AG04449 (cell line): ENCODE data around the gene ASPSCR1.

ENCODE experiments used
- CTCF ChIA-PET: fragments of 350-600 bp; formaldehyde crosslinking; extraction: SDS; loops from one replicate; lab custom pipeline; 2021; ENCODE audit warnings: antibody characterized with exemption; lab: Yijun Ruan, JAX
- POLR2A ChIA-PET: fragments of 400-600, 350-600 bp; formaldehyde crosslinking; extraction: SDS; loops from one replicate; lab custom pipeline; 2020; ENCODE audit warnings: antibody characterized with exemption, inconsistent platforms; lab: Yijun Ruan, JAX
- DNase-seq: peaks from one replicate; pipeline ENCODE4 v3.0.0-alpha.2; 2010; ENCODE audit warnings: low read depth, low spot score
- H3K4me3 ChIP-seq: 2 replicates; pipeline ENCODE4 v1.5.1; 2011; ENCODE audit warnings: low read depth, mild to moderate bottlenecking, control low read depth, low read length
- TF ChIP-seq, protein P1 (sequence below): IDR thresholded peaks from one replicate; pipeline ENCODE4 v1.5.1; 2011; ENCODE audit warnings: mild to moderate bottlenecking, moderate library complexity, low read length, control low read depth, inconsistent platforms; ENCODE audit not compliant: insufficient read depth; ENCODE audit errors: missing control alignments

ASPSCR1 gene

DNA sequence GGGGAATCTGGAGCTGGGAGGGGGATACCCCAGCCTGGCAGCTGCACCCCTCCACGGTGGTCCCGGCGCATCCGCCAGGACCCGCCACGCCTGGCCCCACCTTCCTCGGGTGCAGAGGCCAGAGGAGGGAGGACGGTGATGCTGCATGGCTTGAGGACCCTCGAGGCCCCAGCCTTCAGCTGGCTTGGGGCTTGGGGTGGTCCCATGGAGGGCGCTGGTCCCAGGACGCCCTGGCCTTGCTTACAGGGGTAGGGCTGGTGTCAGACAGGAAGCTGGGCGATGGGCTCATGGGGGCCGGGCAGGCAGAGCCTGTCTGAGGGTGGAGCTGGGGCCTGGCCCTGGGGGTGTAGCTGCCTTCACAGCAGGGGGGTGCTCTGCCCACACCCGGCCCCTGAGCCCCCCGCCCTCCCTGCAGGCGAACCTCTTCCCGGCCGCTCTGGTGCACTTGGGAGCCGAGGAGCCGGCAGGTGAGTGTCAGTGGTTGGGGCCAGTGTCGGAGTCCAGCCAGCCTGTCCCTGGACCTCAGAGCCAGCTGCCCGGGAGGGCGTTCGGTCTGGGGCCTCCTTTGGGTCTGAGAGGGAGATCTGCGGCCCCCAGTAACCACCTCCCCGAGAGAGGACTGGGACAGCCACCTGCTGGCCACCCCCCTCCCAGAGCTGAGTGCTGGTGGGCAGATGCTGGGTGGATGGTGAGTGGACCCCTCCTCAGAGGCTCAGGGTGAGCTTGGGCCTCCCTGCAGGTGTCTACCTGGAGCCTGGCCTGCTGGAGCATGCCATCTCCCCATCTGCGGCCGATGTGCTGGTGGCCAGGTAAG, 38.8 kb downstream of the ASPSCR1 start:
- ChIA-PET CTCF (interaction anchor here (1.1 to 10.7 kb wide), 4 partner anchors 14 to 79 kb away, joined by 4 to 290 read pairs (median 5); partner anchors contain the start of genes NOTUM and PYCR1), POLR2A (no interaction called here)
- TF ChIP-seq, protein P1, sequence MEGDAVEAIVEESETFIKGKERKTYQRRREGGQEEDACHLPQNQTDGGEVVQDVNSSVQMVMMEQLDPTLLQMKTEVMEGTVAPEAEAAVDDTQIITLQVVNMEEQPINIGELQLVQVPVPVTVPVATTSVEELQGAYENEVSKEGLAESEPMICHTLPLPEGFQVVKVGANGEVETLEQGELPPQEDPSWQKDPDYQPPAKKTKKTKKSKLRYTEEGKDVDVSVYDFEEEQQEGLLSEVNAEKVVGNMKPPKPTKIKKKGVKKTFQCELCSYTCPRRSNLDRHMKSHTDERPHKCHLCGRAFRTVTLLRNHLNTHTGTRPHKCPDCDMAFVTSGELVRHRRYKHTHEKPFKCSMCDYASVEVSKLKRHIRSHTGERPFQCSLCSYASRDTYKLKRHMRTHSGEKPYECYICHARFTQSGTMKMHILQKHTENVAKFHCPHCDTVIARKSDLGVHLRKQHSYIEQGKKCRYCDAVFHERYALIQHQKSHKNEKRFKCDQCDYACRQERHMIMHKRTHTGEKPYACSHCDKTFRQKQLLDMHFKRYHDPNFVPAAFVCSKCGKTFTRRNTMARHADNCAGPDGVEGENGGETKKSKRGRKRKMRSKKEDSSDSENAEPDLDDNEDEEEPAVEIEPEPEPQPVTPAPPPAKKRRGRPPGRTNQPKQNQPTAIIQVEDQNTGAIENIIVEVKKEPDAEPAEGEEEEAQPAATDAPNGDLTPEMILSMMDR = no peak
- no peak overlapping the region for H3K4me3 ChIP-seq
- no peak for DNase-seq

- CTCF ChIA-PET = interaction anchor here (1.4 to 10.7 kb wide), 4 partner anchors 13 to 62 kb away, joined by 4 to 290 read pairs (median 36); partner anchors contain the start of gene NOTUM
- H3K4me3 ChIP-seq = no peak overlapping the region
- TF ChIP-seq, protein P1 = no peak
- POLR2A ChIA-PET = no interaction called here
- no peak for DNase-seq
These were observed 39.5 kb downstream of the ASPSCR1 start for GRCh38 chr17:82016875-82017459.

DNA sequence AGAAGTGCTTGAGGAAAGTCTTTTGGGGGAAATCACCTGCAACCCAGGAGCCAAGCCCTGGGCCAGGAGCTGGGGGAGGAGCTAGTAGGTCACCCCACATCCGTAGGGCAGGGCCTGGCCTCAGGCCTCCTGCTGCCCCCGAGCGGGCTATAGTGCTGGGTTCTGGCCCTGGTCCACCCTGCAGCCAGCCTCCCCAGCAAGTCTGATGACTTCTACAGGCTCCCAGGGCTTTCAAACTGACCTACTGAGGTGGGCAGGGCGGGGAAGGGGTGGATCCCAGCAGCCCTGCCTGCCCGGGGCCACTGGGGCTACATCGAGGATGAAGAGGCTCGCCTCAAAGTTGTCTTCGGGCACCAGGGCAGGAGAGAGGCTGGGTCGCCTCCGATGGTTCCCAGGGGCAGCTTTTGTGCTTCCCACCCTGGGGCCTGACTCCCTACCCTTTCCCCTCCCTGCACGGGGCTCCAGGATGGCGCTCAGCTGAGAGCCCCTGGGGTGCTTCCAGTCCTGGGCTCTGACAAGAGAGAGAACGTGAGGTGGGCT, 40.3 kb downstream of the ASPSCR1 start:
- TF ChIP-seq, protein P1 = no peak
- ChIA-PET POLR2A (no interaction called here), CTCF (interaction anchor here (1.4 to 10.7 kb wide), 4 partner anchors 13 to 62 kb away, joined by 4 to 290 read pairs (median 36); partner anchors contain the start of gene NOTUM)
- H3K4me3 ChIP-seq = no peak overlapping the region
- DNase-seq = no peak

GRCh38 chr17:82018152-82018988, 40.9 kb downstream of the ASPSCR1 start:
- TF ChIP-seq, protein P1 = no peak
- CTCF ChIA-PET = interaction anchor here (1.8 to 10.7 kb wide), 6 partner anchors 8 to 63 kb away, joined by 4 to 290 read pairs (median 38); partner anchors contain the start of gene NOTUM
- POLR2A ChIA-PET = no interaction called here
- H3K4me3 ChIP-seq = no peak overlapping the region
- no peak for DNase-seq

DNA sequence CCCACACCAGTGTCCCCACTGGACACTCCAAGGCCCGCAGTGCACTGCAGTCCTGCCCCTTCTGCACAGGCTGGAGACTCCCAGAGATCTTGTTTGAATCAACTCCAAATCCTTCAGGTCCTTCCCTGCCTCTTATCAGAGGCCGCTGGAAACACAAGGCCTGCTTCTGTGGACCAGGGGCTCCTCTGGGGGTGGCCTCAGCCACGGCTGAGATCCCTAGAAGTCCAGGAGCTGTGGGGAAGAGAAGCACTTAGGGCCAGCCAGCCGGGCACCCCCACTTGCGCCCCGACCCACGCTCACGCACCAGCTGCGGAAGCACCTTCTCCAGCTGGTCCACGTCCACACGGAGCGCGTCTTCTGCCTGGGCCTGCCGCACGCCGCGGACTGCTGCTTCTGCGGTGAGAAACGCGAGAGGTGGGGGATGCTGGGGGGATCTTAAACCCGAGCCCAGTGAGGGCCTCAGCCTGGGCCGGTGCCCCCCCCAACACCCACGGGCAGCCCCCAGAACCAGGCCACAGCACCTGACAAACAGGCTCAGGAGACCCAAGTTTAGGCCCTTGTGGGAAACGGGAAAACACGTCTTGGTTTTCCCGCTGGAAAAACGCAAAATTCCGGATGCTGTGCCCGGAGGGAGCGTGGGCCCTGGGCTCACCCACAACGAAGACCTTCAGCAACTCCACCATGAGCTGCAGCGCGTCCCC, 41.7 kb downstream of the ASPSCR1 start:
- TF ChIP-seq, protein P1 = no peak
- DNase-seq = no peak
- ChIA-PET POLR2A (interaction anchor here (0.8 to 1.0 kb wide), 2 partner anchors 15 to 60 kb away, joined by 3 to 5 read pairs; no protein-coding TSS in a partner anchor), CTCF (interaction anchor here (1.0 to 10.7 kb wide), 15 partner anchors 8 to 149 kb away, joined by 3 to 290 read pairs (median 6); partner anchors contain the start of genes ARHGDIA and NOTUM)
- no peak overlapping the region for H3K4me3 ChIP-seq
